Mesodermal cell (in vitro differentiated cells): ENCODE data around the gene STK32C.
"Not testable (repeated sequence)": the region's sequence is repeated elsewhere in the genome, so short reads cannot be mapped to it uniquely, and the experiment has no call there.

Experiments
- H3K27ac ChIP-seq: 2 replicates; pipeline ENCODE4 v1.7.0; 2013; ENCODE audit warnings: mild to moderate bottlenecking, low read depth, low read length, moderate library complexity; ENCODE audit not compliant: severe bottlenecking
- H3K36me3 ChIP-seq: 2 replicates; pipeline ENCODE4 v1.7.1; 2013; ENCODE audit warnings: mild to moderate bottlenecking, low read length, moderate library complexity; ENCODE audit not compliant: control insufficient read depth, insufficient read depth
- H3K4me1 ChIP-seq: one replicate; pipeline ENCODE4 v1.7.1; 2013; ENCODE audit warnings: mild to moderate bottlenecking, low read length; ENCODE audit not compliant: insufficient read depth, control insufficient read depth, poor library complexity, severe bottlenecking
- H3K4me3 ChIP-seq: 2 replicates; pipeline ENCODE4 v1.7.0; 2013; ENCODE audit warnings: low read length, control low read depth, mild to moderate bottlenecking; ENCODE audit not compliant: insufficient read depth, poor library complexity, severe bottlenecking; ENCODE audit errors: extremely low read depth
- H3K9me3 ChIP-seq: 2 replicates; pipeline ENCODE4 v1.7.1; 2013; ENCODE audit warnings: mild to moderate bottlenecking, low read length, moderate library complexity; ENCODE audit not compliant: control insufficient read depth
- WGBS, 2 experiments: methylation state at CpG; one replicate each; pipeline ENCODE4 v1.1.5; 2013; ENCODE audit warnings: missing lambda C conversion rate in 2 of 2; ENCODE audit not compliant: insufficient coverage in 2 of 2; 5-methylcytosine and 5-hydroxymethylcytosine counted together

STK32C gene

DNA sequence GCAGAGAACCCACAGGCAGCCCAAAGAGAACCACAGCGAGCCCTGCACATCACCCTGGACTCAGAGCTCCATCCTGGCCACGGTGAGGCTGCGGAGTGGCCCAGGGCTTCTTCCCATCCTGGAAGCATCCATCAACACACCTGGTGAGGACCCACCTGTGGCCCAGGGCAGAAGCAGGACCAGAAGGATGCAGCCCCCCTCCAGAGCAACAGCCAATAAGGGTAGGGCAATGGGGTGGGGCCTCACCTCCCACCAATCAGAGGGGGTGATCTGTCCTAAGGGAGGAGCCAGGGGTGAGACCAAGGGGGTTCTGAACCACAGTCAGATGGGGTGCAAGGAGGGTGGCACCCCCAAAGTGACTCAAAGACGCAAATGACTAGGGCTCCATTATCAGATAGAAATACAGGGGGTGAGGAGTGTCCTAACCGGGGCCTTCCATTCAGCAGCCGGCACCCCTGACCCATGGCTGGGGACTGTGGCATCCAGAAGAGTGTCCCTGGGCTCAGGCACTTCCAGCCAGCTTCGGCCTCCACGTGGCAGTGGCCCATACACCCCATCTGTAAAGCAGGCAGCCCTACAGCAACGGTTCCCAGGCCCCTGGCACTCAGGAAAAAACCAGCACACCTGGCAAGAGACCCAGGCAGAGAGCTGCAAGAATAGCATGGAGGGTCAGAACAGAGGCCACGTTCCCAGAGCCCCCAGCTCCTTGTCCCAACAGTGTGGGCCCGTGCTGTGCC, 36.9 kb downstream of the STK32C start:
- Histone ChIP-seq H3K9me3 (no peaks in the 10 kb centered on the region), H3K36me3 (no peaks in the 10 kb centered on the region), H3K4me1 (peaks cover 6% of the 10 kb centered on the region), H3K4me3 (no peak overlapping the region), H3K27ac (no peak overlapping the region)
- WGBS, 2 experiments: 86 to 93% methylated on average over 11 of the region's 11 CpGs

DNA sequence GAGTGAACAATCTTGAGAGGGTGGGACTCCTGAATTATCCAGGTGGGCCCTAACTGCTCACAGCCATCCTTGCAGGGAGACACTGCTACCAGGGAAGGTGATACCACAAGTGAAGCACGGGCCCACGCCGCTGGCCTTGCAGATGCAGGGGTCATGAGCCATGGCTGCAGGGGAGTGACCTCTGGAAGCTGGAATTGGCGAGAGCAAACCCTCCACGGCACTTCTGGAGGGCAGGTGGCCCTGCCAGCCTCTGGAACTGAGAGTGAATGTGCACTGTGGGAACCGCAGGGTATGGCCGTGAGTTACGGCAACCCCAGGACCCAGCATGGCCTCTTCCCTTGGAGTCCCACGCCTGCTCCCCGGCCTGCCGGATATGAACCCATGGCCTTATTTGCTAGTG, 37.5 kb downstream of the STK32C start:
- H3K9me3 ChIP-seq: no peaks in the 10 kb centered on the region
- no peak overlapping the region for H3K27ac ChIP-seq
- peaks cover 6% of the 10 kb centered on the region for H3K4me1 ChIP-seq
- H3K4me3 ChIP-seq: no peak overlapping the region
- H3K36me3 ChIP-seq: no peaks in the 10 kb centered on the region
- 89 to 96% methylated on average over 11 of the region's 11 CpGs for WGBS, 2 experiments

DNA sequence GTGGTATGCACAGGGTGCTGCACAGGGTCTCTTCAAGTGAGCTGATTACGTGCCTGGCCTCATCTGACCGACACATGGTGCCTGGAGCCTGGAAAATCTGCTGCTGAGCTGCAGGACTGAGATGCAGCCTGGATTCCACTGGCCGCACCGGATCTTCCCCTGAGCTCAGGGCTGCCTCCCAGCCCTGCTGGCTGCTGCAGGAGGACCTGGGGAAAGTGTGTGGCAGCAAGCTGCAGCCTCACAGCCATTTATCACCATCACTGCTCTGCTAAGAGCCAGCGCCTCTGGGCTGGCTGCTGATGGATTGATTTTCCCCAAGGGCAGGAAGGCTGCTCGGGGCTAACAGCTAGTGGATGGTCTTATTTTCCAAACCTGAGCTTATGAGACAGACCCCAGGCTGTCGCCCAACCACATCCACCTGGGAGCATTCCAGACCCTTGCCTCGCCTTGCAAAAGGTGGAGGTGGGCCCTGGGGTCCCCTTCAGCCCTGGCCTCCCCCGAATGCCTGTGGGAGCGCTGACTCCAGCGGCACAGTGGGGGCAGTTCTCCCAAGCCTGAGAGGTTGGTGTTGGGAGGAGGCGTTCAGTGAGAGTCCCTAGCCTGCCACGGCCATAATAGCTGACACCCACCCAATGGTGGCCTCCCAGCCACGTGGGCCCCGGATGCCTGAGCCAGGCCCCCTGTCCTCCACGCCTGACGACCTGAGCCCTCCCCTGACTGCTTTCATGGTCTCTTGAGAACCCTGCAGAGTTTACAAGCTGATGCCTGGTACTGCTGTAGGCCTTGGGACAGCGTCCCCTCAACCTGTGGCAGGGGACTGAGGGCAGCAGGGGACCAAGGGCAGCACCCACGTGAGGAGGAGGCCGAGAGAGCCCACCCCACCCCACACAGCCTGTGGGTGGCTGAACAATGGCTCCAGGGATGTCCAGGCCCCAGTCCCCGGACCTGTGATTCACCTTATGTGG, 38.2 kb downstream of the STK32C start:
- Histone ChIP-seq H3K4me3 (no peak overlapping the region), H3K36me3 (no peaks in the 10 kb centered on the region), H3K27ac (no peak overlapping the region), H3K4me1 (peaks cover 6% of the 10 kb centered on the region), H3K9me3 (no peaks in the 10 kb centered on the region)
- WGBS, 2 experiments: 83 to 86% methylated on average over 12 to 16 of the region's 21 CpGs

DNA sequence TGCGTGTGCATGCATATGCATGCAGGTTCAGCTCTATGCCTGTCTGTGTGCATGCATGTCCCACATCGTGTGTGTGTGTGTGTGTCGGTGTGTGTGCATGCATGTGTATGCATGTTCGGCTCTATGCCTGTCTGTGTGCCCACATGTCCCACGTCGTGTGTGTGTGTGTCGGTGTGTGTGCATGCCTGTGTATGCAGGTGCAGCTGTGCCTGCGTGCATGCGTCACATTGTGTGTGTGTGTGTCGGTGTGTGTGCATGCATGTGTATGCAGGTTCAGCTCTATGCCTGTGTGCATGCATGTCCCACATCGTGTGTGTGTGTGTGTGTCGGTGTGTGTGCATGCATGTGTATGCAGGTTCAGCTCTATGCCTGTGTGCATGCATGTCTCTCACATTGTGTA, 39.8 kb downstream of the STK32C start:
- H3K4me3 ChIP-seq, H3K9me3 ChIP-seq, H3K4me1 ChIP-seq, H3K36me3 ChIP-seq, H3K27ac ChIP-seq: not testable (repeated sequence)
- 86 to 100% methylated on average over 3 to 12 of the region's 12 CpGs for WGBS, 2 experiments

DNA sequence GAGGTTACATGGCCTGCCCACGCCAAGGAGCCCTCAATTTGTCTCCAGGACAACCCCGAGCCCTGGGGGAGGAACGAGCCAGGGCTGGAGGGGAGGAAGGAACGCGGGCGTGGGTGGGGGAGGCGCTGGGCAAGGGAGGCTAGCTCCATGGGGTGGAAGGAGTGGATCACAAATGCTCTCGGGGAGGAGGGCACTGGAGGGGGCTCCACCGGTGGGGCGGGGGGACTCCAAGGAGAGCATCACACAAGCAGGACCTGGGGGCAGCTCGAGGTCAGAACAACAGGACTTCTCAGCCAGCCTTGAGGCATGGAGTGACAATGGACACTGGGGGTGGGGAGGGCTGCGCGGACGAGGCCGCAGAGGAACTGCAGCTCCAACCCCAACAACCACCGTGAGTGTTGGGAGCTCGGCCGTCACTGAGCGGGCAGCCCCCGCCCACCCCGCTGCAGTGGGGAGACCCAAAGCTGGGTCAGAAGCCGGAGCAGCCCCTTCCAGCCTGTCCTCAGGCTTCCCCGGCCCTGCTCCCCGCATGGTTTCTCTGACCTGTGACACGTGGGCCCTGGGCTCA, 41.1 kb downstream of the STK32C start:
- Histone ChIP-seq H3K4me1 (peaks cover 6% of the 10 kb centered on the region), H3K9me3 (no peaks in the 10 kb centered on the region), H3K4me3 (no peak overlapping the region), H3K36me3 (no peaks in the 10 kb centered on the region), H3K27ac (no peak overlapping the region)
- WGBS, 2 experiments: 58 to 65% methylated on average over 12 to 23 of the region's 25 CpGs

DNA sequence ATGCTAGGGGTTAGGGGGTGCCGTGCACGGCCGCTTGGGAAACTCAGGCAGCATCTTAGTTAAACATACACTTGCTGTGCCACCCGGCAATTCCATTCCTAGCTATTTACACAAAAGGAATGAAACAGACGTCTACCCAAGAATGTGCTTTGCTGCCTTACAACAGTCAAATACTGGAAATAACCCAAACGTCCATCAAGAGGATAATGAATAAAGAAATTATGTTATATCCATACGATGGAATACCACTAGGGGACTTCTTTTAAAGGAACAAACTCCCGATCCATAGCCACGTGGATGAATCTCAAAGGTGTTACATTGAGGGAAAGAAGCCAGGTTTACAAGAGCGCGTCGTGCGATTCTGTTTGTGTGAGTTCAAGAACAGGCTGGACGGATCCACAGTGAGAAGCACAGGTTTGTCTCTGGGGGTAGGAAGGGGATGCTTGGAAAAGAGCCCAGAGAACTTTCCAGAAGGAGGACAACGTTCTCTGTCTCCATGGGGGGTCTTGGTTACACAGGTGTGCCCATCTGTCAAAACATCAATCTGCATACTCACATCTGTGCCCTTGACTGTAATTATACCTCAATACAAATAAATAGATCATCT, 41.8 kb downstream of the STK32C start:
- H3K36me3 ChIP-seq: no peaks in the 10 kb centered on the region
- H3K27ac ChIP-seq: no peak overlapping the region
- peaks cover 6% of the 10 kb centered on the region for H3K4me1 ChIP-seq
- H3K9me3 ChIP-seq: no peaks in the 10 kb centered on the region
- H3K4me3 ChIP-seq: no peak overlapping the region
- 92 to 94% methylated on average over 11 to 12 of the region's 15 CpGs for WGBS, 2 experiments

DNA sequence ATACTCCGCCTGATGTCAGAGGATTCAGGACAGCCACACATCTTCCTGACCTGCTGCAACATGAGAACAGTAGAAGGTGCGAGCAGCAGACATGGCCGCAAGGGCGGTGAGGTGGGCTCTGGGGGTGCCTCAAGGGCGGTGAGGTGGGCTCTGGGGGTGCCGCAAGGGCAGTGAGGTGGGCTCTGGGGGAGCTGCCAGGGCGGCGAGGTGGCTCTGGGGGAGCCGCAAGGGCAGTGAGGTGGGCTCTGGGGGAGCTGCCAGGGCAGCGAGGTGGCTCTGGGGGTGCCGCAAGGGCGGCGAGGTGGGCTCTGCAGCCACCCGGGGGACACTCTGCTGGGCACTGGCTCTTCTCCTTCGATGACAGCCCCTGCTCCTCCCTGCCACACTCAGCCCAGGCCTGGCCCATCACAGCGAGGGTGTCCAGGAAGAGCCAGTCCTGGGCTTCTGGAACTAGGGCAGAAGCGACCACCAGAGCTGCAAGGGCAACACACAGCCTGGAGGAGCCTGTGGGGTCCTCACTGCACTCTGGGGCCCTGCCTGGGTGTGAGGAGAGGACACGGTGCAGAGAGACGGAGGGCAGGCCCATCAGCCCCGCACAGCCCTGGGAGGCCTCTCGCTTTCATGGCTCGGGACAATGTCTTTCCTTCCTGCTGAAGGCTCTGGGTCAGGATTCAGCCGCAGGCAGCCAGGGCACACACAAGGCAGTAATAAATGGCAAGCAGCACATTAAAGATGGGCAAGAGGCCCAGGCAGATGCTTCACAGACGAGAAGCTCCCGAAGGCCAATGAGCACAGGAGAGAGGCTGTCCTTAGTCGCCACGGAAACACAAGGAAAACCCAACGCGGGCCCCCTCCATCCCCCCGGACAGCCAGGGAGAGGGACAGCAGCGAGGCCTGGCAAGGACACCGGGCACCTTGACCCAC, 42.5 kb downstream of the STK32C start:
- Histone ChIP-seq H3K4me1 (peaks cover 6% of the 10 kb centered on the region), H3K4me3 (no peak overlapping the region), H3K36me3 (no peaks in the 10 kb centered on the region), H3K27ac (no peak overlapping the region), H3K9me3 (no peaks in the 10 kb centered on the region)
- WGBS, 2 experiments: 90 to 93% methylated on average over 27 to 30 of the region's 32 CpGs

DNA sequence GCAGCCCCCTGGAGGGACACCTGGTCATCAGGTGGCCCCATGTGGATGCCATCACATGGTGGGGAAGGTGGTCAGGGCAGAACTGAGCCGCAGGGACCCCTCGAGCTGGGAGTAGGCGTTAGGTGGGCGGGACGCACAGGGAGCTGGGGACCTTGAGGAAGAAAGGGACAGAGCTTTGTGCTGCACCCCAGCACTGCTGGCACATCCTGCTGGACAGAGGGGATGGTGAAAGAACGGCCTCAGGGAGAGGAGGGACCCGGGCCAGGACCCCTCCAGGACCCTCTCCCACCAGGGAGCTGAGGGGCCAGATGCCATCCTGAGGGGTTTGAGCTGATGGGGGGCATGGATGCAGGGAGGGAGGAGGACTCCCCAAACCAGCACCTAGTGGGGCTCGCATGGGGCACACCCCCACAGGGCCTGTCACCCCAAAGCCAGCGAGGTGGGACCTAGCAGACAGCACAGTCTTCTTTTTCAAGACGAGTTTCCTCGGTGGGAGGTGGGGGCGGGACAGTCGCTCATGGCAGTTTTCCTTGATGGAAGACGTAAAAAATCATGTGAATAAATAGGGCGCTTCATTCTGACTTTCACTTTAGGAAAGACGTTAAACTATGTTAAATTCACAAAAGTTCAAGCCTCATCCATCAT, 43.3 kb downstream of the STK32C start:
- H3K27ac ChIP-seq: no peak overlapping the region
- H3K36me3 ChIP-seq: no peaks in the 10 kb centered on the region
- H3K4me1 ChIP-seq: peaks cover 6% of the 10 kb centered on the region
- no peaks in the 10 kb centered on the region for H3K9me3 ChIP-seq
- H3K4me3 ChIP-seq: no peak overlapping the region
- WGBS, 2 experiments: 86 to 91% methylated on average over 14 of the region's 16 CpGs

DNA sequence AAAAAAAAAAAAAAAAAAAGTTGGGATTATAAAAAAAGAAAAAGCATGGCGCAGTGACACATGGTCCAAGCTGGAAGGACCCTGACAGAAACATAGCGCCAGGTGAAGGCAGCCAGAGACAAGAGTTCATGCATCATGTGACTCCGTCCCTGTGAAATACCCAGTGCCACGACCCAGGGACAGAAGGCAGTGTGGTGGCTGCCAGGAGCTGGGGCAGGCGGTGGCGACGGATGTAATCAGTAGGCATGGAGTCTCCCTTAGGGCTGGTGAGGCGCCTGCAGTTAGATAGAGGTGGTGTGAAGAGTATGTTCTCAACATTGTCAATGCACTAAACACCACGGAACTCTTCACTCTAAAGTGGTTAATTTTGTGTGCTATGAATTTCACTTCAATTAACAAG, 43.9 kb downstream of the STK32C start:
- no peaks in the 10 kb centered on the region for H3K9me3 ChIP-seq
- H3K4me1 ChIP-seq: peaks cover 6% of the 10 kb centered on the region
- 97 to 99% methylated on average over 7 of the region's 9 CpGs for WGBS, 2 experiments
- H3K27ac ChIP-seq: no peak overlapping the region
- H3K4me3 ChIP-seq: no peak overlapping the region
- H3K36me3 ChIP-seq: no peaks in the 10 kb centered on the region
